Large intestine (tissue), 3 donors: ENCODE results near the gene RIMBP2. TPM values are rescaled to one million over a fixed set of nuclear protein-coding genes. Genes with fewer than 3 reads are reported as not detected.

Source experiments
- DNase-seq, 2 donors: peaks; one replicate each; pipeline versions ENCODE4 v3.0.0 to v3.0.0-alpha.2; 2013
- H3K27ac ChIP-seq: one replicate; pipeline ENCODE4 v1.5.1; 2013; ENCODE audit warnings: low read length
- H3K27me3 ChIP-seq: 2 replicates; pipeline ENCODE4 v1.6.1; 2013; ENCODE audit warnings: low read length; ENCODE audit not compliant: control insufficient read depth, insufficient read depth
- H3K36me3 ChIP-seq: 2 replicates; pipeline ENCODE4 v1.6.1; 2013; ENCODE audit warnings: low read length; ENCODE audit not compliant: control insufficient read depth, insufficient read depth
- H3K4me1 ChIP-seq: one replicate; pipeline ENCODE4 v1.6.1; 2013; ENCODE audit warnings: low read length; ENCODE audit not compliant: control insufficient read depth, insufficient read depth
- H3K4me3 ChIP-seq: one replicate; pipeline ENCODE4 v1.5.1; 2013; ENCODE audit warnings: low read length
- H3K9me3 ChIP-seq: one replicate; pipeline ENCODE4 v1.6.1; 2013; ENCODE audit warnings: mild to moderate bottlenecking, low read depth, low read length, moderate library complexity; ENCODE audit not compliant: control insufficient read depth
- WGBS: methylation state at CpG from one replicate; pipeline ENCODE4 v1.1.5; 2013; ENCODE audit warnings: low lambda C conversion rate; ENCODE audit not compliant: insufficient coverage; 5-methylcytosine and 5-hydroxymethylcytosine counted together
- polyA plus RNA-seq: library from polyadenylated mRNA; unstranded; fragments of 120-200 nt; gene quantifications from one replicate; pipeline ENCODE4 v1.2.1, GENCODE V29; 2013

RIMBP2 gene
- polyA plus RNA-seq, 1 donor: 22.7 TPM

DNA sequence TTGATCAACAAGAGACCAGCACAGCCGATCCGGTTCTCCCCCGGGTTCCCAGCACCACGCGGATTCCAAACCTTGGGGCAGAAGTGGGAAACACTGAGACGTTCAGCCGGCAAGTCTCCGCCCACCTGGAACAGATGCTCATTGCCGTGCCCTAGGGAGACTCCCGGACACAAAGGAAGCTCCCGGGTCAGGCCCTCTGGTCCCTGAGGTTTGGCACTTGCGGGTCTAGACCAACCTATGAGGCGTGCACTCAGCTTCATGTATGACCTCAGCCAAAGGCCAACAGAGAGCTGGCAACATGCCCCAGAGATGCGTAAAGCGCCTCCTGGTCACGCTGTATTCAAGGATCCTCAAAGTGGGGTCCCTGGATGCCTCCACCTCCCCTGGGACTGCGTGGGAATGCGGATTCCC, 2.5 kb downstream of the RIMBP2 start:
- no CpG with 5 or more reads among the region's 18 CpGs for WGBS
- Histone ChIP-seq H3K4me1 (no peaks in the 10 kb centered on the region), H3K27me3 (peaks cover 51% of the 10 kb centered on the region), H3K36me3 (no peaks in the 10 kb centered on the region), H3K27ac (no peak overlapping the region), H3K4me3 (no peak overlapping the region), H3K9me3 (no peaks in the 10 kb centered on the region)
- DNase-seq: no peak

DNA sequence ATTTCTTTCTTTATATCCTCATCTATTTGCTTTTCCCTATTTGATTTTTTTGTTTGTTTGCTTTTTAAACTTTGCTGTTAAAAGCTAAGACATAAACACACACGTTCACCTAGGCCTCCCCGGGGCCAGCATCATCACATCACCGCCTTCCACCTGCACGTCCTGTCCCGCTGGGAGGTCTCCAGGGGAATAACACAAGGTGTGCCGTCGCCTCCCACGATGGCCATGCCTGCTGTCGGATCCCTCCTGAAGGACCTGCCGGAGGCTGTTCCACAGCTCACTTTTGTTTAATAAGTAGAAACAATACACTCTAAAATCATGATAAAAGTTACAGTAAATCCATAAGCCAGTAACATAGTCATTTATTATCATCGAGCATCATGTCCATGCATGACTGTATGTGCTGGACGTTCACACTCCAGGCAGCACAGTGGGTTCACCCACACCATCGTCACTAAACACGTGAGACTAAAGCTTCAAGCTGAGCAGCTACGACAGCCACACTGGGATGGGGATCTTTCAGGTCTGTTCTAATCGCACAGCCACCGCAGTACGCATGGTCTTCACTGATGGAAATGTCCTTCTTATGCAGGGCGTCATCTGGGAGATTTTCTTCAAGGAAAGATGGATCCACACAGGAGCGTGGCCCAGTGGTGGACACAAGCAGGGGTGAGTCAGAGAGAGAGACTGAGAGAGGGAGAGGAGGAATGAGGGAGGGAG, 3.6 kb downstream of the RIMBP2 start:
- Histone ChIP-seq H3K4me1 (no peaks in the 10 kb centered on the region), H3K27ac (no peak overlapping the region), H3K4me3 (no peak overlapping the region), H3K27me3 (peaks cover 46% of the 10 kb centered on the region), H3K9me3 (no peaks in the 10 kb centered on the region), H3K36me3 (no peaks in the 10 kb centered on the region)
- 65% methylated on average over 2 of the region's 20 CpGs for WGBS
- no peak for DNase-seq

DNA sequence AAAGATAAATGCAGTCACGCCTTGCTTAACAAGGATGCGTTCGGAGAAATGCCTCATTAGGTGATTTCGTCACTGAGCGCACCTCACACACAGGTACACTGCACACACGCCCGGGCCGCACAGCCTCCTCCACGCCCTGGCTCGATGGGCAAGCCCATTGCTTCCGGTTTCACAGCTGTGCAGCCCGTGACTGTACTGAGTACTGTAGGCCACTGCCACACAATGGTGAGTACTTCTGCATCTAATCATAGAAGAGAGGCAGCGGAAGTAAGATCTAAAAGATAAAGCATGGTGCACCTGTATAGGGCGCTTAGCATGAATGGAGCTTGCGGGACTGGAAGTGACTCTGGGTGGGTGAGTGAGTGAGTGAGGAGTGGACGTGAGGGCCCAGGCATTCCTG, 4.3 kb downstream of the RIMBP2 start:
- WGBS: no CpG with 5 or more reads among the region's 16 CpGs
- Histone ChIP-seq H3K9me3 (no peaks in the 10 kb centered on the region), H3K27me3 (peaks cover 39% of the 10 kb centered on the region), H3K4me1 (no peaks in the 10 kb centered on the region), H3K36me3 (no peaks in the 10 kb centered on the region), H3K27ac (no peak overlapping the region), H3K4me3 (no peak overlapping the region)
- no peak for DNase-seq

DNA sequence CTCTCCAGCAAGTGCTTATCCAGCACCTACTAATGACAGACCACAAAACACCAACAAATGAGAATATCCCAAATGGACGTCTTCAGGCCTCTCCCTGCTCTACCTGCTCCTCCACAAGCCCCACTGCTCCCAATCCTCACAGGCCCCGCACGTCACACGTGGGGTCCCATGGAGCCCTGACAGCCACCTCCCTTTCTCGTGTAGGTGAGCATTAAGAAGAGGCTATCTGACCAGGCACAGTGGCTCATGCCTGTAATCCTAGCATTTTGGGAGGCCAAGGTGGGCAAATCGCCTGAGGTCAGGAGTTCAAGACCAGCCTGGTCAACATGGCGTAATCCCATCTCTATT, 5.4 kb downstream of the RIMBP2 start:
- WGBS: no CpG with 5 or more reads among the region's 7 CpGs
- Histone ChIP-seq H3K4me1 (no peaks in the 10 kb centered on the region), H3K9me3 (no peaks in the 10 kb centered on the region), H3K4me3 (no peak overlapping the region), H3K27ac (no peak overlapping the region), H3K36me3 (no peaks in the 10 kb centered on the region), H3K27me3 (peaks cover 29% of the 10 kb centered on the region)
- no peak for DNase-seq

DNA sequence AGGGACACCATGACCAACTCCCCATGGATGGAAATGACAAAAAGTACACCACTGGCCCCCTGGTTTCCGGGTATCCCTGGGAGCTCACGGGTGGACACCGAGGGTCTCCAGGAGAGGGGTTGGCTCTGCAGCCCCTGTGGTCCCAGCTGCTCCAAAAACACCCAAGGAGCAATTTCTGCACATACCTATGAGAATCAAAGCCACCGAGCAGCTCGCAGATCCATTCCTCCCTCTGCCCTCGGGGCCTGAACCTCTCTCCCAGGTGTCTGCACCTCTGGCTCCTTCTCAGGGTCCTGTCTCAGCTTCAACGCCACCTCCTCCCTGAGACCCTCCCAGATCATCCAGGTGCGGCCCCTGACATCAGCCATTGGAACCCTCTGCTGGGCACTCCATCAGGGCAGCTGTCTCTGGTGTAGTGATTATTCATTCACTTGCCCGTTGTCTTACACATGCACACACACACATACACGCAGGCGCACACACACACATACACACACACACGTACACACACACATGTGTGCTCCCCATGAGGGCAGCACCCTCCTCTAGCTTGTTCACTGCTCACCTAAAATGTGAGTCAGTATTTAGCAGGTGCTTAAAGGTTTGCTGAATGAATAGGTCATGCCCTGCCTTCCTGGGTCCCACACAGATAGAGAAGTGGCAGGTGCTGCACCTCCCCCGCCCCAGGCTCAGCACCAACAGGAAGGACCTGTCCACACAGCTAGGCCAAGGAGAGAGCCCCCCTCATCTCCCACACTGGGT, 5.9 kb downstream of the RIMBP2 start:
- Histone ChIP-seq H3K4me1 (no peaks in the 10 kb centered on the region), H3K27me3 (peaks cover 24% of the 10 kb centered on the region), H3K36me3 (no peaks in the 10 kb centered on the region), H3K27ac (no peak overlapping the region), H3K9me3 (no peaks in the 10 kb centered on the region), H3K4me3 (no peak overlapping the region)
- no CpG with 5 or more reads among the region's 13 CpGs for WGBS
- DNase-seq: no peak

DNA sequence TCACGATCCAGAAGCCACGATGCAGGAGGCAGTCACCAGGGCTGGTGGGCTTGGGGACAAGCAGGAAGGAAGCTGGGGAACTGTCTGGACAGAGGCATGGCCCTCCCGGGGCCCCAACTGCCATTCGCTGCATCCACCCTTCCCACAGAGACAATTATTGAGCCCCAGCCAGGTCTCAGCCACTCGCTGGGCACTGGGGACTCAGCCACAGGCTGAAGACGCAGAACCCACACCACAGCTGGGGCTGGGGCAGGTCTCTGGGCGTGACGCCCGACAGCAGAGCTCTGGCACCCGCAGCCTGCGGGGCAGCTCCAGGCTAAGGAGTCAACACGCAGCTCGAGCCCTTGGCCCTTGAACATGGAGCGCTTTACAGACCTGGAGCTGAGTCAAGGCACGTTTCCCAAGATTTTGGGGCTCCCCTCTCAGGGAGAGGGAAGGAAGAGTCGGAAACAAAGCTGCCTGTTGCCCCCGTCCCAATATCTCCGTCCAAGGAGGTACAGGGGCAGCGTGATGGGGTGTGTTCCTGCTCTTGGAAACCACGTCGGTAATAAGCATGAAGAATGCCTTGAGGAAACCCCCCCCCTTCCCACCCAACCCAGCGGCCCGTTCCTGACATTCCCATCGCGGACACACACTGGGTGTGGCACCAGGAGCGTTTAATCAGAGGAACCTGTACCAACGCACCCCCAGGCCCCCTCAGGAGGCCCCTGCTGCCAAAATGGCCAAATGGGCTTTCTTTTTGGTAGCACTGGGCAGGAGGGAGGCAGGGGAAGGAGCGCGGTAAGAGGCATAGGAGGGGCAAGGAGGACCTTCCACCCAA, 6.7 kb downstream of the RIMBP2 start:
- no peak overlapping the region for H3K27ac ChIP-seq
- no peaks in the 10 kb centered on the region for H3K9me3 ChIP-seq
- no peak overlapping the region for H3K4me3 ChIP-seq
- no peak for DNase-seq
- peaks cover 16% of the 10 kb centered on the region for H3K27me3 ChIP-seq
- WGBS: no CpG with 5 or more reads among the region's 29 CpGs
- H3K4me1 ChIP-seq: no peaks in the 10 kb centered on the region
- no peaks in the 10 kb centered on the region for H3K36me3 ChIP-seq

DNA sequence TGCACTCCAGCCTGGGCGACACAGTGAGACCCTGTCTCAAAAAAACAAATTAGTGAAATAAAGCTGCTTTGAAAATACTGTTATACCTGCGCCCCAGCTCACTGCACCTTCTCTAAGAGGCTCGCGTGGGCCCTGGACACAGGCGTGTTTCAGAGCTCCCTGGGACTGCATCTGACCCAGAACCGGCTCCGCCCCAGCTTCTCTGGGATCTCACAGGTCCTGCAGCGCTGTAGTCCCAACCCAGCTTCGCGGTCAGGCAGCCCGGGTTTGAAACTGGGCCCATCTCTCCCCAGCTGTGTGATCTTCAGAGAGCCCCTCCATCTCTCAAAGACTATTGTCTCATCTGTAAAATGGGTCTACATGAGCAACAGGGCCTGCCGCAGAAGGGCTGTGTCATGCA, 7.5 kb downstream of the RIMBP2 start:
- Histone ChIP-seq H3K4me3 (no peak overlapping the region), H3K27me3 (peaks cover 9% of the 10 kb centered on the region), H3K9me3 (no peaks in the 10 kb centered on the region), H3K36me3 (no peaks in the 10 kb centered on the region), H3K4me1 (no peaks in the 10 kb centered on the region), H3K27ac (no peak overlapping the region)
- DNase-seq: no peak
- no CpG with 5 or more reads among the region's 12 CpGs for WGBS

DNA sequence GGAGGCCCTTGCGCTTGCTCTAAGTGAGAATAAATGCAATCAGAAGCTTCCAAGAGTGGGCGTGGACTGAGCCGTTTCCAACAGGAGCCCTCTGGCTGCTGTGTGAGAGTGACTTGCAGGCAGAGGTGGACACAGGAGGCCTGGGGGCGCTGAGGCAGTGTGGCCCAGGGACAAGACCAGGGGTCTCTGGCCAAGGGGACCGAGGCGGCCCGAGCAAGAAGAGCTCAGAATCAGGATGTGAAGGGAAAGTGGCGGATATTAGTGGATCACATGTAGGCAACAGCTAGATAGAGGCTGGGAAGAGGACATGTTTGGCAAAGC, 8.6 kb downstream of the RIMBP2 start:
- H3K27me3 ChIP-seq: no peaks in the 10 kb centered on the region
- no peaks in the 10 kb centered on the region for H3K36me3 ChIP-seq
- no peak for DNase-seq
- no peak overlapping the region for H3K27ac ChIP-seq
- H3K4me1 ChIP-seq: no peaks in the 10 kb centered on the region
- WGBS: 100% methylated on average over 1 of the region's 8 CpGs
- H3K4me3 ChIP-seq: no peak overlapping the region
- H3K9me3 ChIP-seq: no peaks in the 10 kb centered on the region

DNA sequence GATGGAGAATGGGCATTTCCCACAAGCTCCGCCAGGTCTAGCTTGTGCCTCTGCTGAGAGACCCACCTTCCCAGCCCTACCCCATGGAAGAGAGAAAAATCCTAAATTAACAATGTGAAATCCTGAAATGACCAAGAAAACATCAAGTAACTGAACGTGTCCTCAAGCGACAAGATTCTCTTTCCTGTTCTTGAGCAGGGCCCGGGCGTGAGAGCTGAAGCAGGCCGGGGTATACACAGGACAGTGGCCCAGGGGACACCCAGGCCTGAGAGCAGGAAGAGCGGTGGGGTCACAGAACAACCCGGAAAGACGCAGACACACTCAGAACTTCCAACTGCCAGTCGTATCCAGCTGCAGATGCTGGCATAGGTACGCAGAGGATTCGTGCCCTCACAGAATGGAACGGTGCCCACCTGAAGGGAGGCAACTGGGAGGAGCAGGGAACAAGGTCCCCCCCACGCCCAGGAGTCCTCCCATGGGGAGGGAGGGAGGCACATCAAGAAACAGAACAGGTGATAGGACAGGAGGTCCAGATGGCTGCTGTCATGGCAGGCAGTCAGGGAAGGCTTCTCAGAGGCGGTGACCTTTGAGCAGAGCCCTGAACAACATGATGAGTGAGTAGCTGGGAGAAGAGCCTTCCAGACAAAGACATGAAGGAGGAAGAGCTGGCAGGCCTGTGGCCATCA, 9.1 kb downstream of the RIMBP2 start:
- no peak for DNase-seq
- no peaks in the 10 kb centered on the region for H3K36me3 ChIP-seq
- 80% methylated on average over 2 of the region's 15 CpGs for WGBS
- no peaks in the 10 kb centered on the region for H3K9me3 ChIP-seq
- no peak overlapping the region for H3K4me3 ChIP-seq
- H3K4me1 ChIP-seq: no peaks in the 10 kb centered on the region
- no peak overlapping the region for H3K27ac ChIP-seq
- no peaks in the 10 kb centered on the region for H3K27me3 ChIP-seq

DNA sequence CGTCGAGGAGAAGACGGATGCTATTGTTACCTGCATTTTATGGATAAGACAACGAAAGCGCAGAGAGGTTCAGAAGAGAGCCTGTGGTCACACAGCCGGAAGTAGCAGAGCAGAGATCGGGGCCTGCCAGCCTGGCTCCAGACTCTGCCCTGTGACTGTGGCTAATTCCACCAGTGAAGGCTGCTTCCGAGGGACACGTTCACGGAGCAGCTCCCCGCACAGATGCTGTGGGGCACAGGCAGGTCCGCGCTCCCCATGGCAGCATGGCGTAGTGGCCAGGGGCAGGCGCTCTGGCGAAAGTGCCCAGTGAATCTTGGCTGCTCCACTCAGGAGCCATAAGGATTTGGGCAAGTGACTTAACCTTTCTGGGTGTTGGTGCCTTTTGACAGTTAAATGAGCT, 9.8 kb downstream of the RIMBP2 start:
- Histone ChIP-seq H3K27me3 (no peaks in the 10 kb centered on the region), H3K9me3 (no peaks in the 10 kb centered on the region), H3K27ac (no peak overlapping the region), H3K4me1 (no peaks in the 10 kb centered on the region), H3K36me3 (no peaks in the 10 kb centered on the region), H3K4me3 (no peak overlapping the region)
- no CpG with 5 or more reads among the region's 16 CpGs for WGBS
- DNase-seq: no peak
